Lung (tissue), 12 donors: ENCODE results near the gene IFITM10. TPM values are rescaled to one million over a fixed set of nuclear protein-coding genes. Genes with fewer than 3 reads are reported as not detected.

Experiments used
- ATAC-seq: fragments of 200-7000 bp; cut with Tn5 transposase; one replicate; pipeline ENCODE4 v1.9.1; 2020; ENCODE audit warnings: moderate number of reproducible peaks; ENCODE audit not compliant: insufficient read depth, low FRiP score
- DNase-seq, 3 donors: peaks; one replicate each; pipeline ENCODE4 v3.0.0-alpha.2; 2013 to 2017
- H3K27ac ChIP-seq, 2 donors: one replicate each; pipeline ENCODE4 v1.5.1; 2013; ENCODE audit warnings: mild to moderate bottlenecking in 2 of 2, moderate library complexity in 2 of 2, control low read depth in 1 of 2, inconsistent platforms in 1 of 2, low read depth in 1 of 2, low read length in 1 of 2
- H3K27me3 ChIP-seq, 3 donors: one replicate each; pipeline ENCODE4 v1.5.1; 2013; ENCODE audit warnings: low read length in 2 of 3; ENCODE audit not compliant: control insufficient read depth in 3 of 3, insufficient read depth in 3 of 3
- H3K36me3 ChIP-seq, 4 donors: one replicate each; pipeline ENCODE4 v1.5.1; 2013; ENCODE audit warnings: low read length in 4 of 4, mild to moderate bottlenecking in 1 of 4, moderate library complexity in 1 of 4; ENCODE audit not compliant: control insufficient read depth in 4 of 4, insufficient read depth in 4 of 4
- H3K4me1 ChIP-seq, 5 donors: one replicate each; pipeline ENCODE4 v1.5.1; 2013; ENCODE audit warnings: low read length in 5 of 5, mild to moderate bottlenecking in 2 of 5, moderate library complexity in 1 of 5; ENCODE audit not compliant: control insufficient read depth in 5 of 5, insufficient read depth in 5 of 5
- H3K4me3 ChIP-seq: one replicate; pipeline ENCODE4 v1.5.1; 2013; ENCODE audit warnings: mild to moderate bottlenecking, control low read depth, moderate library complexity
- H3K9ac ChIP-seq, 2 donors: one replicate each; pipeline ENCODE4 v1.5.1; 2013; ENCODE audit warnings: low read length in 2 of 2, control low read depth in 1 of 2; ENCODE audit not compliant: insufficient read depth in 1 of 2
- H3K9me3 ChIP-seq, 4 donors: one replicate each; pipeline ENCODE4 v1.5.1; 2013; ENCODE audit warnings: low read length in 3 of 4, mild to moderate bottlenecking in 1 of 4, moderate library complexity in 1 of 4; ENCODE audit not compliant: control insufficient read depth in 4 of 4, insufficient read depth in 3 of 4
- WGBS, 2 donors: extraction: QIAGEN DNeasy Blood & Tissue Kit; methylation state at CpG; one replicate each; pipeline ENCODE4 v1.1.7; 2013; 5-methylcytosine and 5-hydroxymethylcytosine counted together
- polyA plus RNA-seq, 2 donors: library from polyadenylated mRNA; stranded (reverse); fragments of 200-250 nt; gene quantifications; one replicate each; pipeline ENCODE4 v1.2.1, GENCODE V29; 2013
- total RNA-seq, 2 donors: library from RNA; depleted of rRNA in 1 of 2; stranded (reverse); fragments of >200 nt in 1 of 2; gene quantifications; one replicate each; pipeline ENCODE4 v1.2.1, GENCODE V29; 2014 to 2021
- TF ChIP-seq, protein P1 (sequence below): IDR thresholded peaks from 2 replicates; pipeline ENCODE4 v1.5.1; 2012; ENCODE audit warnings: mild to moderate bottlenecking; ENCODE audit errors: control extremely low read depth, extremely low read depth
- donor health status: control.
- donor health status: control.
- donor health status: Bipolar disorder and iron deficiency.
- donor health status: healthy.
- donor health status: DM: yes; HTN: yes; CAD: no.

The IFITM10 gene
- total and polyA plus RNA-seq, 4 donors: 0.40 to 18.8 (median 2.7) TPM

DNA sequence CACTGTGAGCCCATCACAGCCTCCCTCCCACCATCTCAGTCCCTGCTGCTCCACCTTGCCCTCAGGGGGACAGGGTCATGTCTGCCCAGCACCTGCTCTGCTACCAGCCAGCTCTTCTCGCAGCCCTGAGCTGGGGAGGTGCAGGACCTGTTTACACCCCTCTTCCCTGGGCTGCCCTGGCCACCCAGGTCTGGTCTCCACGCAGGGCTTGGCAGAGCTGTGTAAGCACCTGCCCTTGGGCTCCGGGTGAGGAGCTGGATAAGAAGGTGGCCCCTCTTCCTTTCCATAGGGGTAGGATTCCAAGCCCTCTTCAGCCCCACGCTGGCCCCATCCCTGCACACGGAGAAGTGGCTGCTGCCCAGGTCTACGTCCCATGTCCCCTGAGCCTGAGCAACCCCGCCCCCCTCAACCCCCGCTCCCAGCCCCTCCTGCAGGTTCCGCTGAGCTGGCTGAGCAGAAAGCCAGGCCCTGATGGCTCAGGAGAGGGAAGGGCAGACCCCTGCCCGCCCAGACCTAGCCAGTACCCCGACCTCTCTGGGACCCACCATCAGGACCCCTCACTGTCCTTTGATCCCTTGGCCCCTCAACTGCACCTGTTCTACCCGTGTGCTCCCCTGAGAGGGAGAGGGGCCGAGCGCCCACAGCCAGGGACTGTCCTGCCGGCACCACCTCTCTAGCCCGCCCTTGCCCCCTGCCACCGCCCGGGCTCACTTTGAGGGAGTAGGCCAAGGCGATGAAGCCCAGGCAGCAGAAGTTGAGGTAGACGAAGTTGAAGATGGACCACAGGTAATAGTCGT lies 3.2 kb downstream of the IFITM10 start:
- H3K27me3 ChIP-seq: peaks cover 0 to 34% (median 12%) of the 10 kb centered on the region in 3 donors
- H3K4me3 ChIP-seq: no peak overlapping the region
- no peak for ATAC-seq
- peaks cover 0 to 12% (median 0%) of the 10 kb centered on the region in 5 donors for H3K4me1 ChIP-seq
- no peak overlapping the region for H3K27ac ChIP-seq
- peaks cover 0 to 5% (median 0%) of the 10 kb centered on the region in 4 donors for H3K36me3 ChIP-seq
- H3K9ac ChIP-seq: no peak overlapping the region
- 88 to 94% methylated on average over 21 of the region's 21 CpGs for WGBS, 2 donors
- DNase-seq: no peak
- H3K9me3 ChIP-seq: peaks cover 0 to 2% (median 0%) of the 10 kb centered on the region in 4 donors
- TF ChIP-seq, protein P1, sequence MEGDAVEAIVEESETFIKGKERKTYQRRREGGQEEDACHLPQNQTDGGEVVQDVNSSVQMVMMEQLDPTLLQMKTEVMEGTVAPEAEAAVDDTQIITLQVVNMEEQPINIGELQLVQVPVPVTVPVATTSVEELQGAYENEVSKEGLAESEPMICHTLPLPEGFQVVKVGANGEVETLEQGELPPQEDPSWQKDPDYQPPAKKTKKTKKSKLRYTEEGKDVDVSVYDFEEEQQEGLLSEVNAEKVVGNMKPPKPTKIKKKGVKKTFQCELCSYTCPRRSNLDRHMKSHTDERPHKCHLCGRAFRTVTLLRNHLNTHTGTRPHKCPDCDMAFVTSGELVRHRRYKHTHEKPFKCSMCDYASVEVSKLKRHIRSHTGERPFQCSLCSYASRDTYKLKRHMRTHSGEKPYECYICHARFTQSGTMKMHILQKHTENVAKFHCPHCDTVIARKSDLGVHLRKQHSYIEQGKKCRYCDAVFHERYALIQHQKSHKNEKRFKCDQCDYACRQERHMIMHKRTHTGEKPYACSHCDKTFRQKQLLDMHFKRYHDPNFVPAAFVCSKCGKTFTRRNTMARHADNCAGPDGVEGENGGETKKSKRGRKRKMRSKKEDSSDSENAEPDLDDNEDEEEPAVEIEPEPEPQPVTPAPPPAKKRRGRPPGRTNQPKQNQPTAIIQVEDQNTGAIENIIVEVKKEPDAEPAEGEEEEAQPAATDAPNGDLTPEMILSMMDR: no peak

DNA sequence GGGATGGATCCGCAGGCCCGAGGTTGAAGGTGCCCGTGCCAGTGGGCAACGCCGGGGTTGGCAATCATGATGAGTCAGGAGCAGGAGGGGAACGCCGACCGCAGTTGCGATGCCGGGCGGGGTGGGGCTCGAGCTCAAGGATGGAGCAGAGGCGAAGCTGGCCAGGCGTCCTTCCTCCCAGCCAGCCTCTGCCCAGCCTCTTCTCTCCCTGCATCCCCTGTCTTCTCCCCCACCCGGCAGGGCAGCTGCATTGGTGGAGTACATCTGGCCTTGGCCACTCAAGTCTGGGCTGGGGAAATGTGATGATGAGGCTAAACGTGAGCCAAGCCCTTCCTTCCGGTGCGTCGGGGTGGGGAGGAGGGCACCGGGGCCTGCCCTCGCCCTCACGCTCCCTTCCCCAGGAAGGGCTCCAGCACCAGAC lies 3.9 kb downstream of the IFITM10 start:
- Histone ChIP-seq H3K27ac (no peak overlapping the region), H3K9me3 (peaks cover 0 to 2% (median 0%) of the 10 kb centered on the region in 4 donors), H3K9ac (no peak overlapping the region), H3K4me3 (no peak overlapping the region), H3K27me3 (peaks cover 0 to 37% (median 12%) of the 10 kb centered on the region in 3 donors), H3K36me3 (no peaks in the 10 kb centered on the region), H3K4me1 (peaks cover 0 to 12% (median 0%) of the 10 kb centered on the region in 5 donors)
- 72 to 82% methylated on average over 22 of the region's 22 CpGs for WGBS, 2 donors
- DNase-seq (no peak), ATAC-seq (no peak)
- TF ChIP-seq, protein P1: no peak

DNA sequence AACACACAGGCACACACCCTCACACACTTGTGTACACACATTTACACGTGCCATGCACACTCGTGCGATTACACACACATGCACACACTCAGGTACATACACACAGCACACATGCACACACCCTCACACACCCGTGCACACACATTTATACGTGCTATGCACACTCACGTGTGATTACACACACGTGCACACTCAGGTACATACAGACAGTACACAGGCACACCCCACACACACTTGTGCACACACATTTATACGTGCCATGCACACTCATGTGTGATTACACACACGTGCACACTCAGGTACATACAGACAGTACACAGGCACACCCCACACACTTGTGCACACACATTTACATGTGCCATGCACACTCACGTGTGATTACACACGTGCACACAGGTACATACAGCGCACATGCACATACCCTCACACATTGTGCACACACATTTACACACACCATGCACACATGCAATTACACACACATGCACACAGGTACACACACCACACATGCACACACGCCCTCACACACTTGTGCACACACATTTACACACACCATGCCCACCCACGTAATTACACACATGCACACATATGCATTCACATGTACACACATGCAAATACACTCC lies 4.6 kb downstream of the IFITM10 start:
- peaks cover 0 to 37% (median 12%) of the 10 kb centered on the region in 3 donors for H3K27me3 ChIP-seq
- no peak overlapping the region for H3K9ac ChIP-seq

More for the DNA sequence above, 4.6 kb downstream of the IFITM10 start:
- WGBS, 2 donors: 94 to 96% methylated on average over 14 of the region's 14 CpGs
- no peak overlapping the region for H3K27ac ChIP-seq
- no peak overlapping the region for H3K4me3 ChIP-seq
- H3K9me3 ChIP-seq: peaks cover 0 to 2% (median 0%) of the 10 kb centered on the region in 4 donors
- TF ChIP-seq, protein P1: no peak
- peaks cover 0 to 11% (median 0%) of the 10 kb centered on the region in 5 donors for H3K4me1 ChIP-seq
- H3K36me3 ChIP-seq: no peaks in the 10 kb centered on the region
- DNase-seq (no peak), ATAC-seq (no peak)
